Nucleus accumbens (tissue), 56 donors: ENCODE results near the gene BCOR.

Experiments
- DNase-seq, 56 donors: peaks; one replicate each; lab custom pipeline; 2025; lab: John Stamatoyannopoulos, UW

Gene BCOR

GRCh38 chrX:40097504-40098263, at the start of gene BCOR:
Gene BCOR, minus strand, starts transcription at chrX:40097958. Its CDS starts 20,029 bp downstream, at chrX:40077929.
- DNase-seq, result peak in 51 of 56 donors; percentile 16 to 80 (median 61)

GRCh38 chrX:40147126-40147952, 49.6 kb upstream of the BCOR start:
- DNase-seq, result no peak

- peak in 16 of 56 donors; percentile 1 to 42 (median 12) for DNase-seq
These were observed 48.7 kb upstream of the BCOR start for GRCh38 chrX:40146262-40147125.

GRCh38 chrX:40145923-40146261, 48.1 kb upstream of the BCOR start:
- DNase-seq, result no peak

- DNase-seq, result no peak
These were observed 47.5 kb upstream of the BCOR start for GRCh38 chrX:40145001-40145922.

GRCh38 chrX:40144576-40144975, 46.8 kb upstream of the BCOR start:
- DNase-seq, result no peak

- DNase-seq, result no peak
These were observed 46.2 kb upstream of the BCOR start for GRCh38 chrX:40143987-40144386.

- no peak for DNase-seq
These were observed 45.2 kb upstream of the BCOR start for GRCh38 chrX:40143001-40143400.

GRCh38 chrX:40142417-40142816, 44.7 kb upstream of the BCOR start:
- no peak for DNase-seq

GRCh38 chrX:40140706-40141499, 43.1 kb upstream of the BCOR start:
- DNase-seq, result peak in 11 of 56 donors; percentile 0 to 20 (median 5)

- peak in 4 of 56 donors; percentile 1 to 31 (median 6) for DNase-seq
These were observed 35.0 kb upstream of the BCOR start for GRCh38 chrX:40132751-40133150.

GRCh38 chrX:40131654-40132337, 34.0 kb upstream of the BCOR start:
- DNase-seq, result no peak

GRCh38 chrX:40130207-40130606, 32.4 kb upstream of the BCOR start:
- no peak for DNase-seq

- peak in 2 of 56 donors; percentile 1 to 3 for DNase-seq
These were observed 29.3 kb upstream of the BCOR start for GRCh38 chrX:40127052-40127451.

- DNase-seq, result no peak
These were observed 24.7 kb upstream of the BCOR start for GRCh38 chrX:40122487-40122886.

- DNase-seq, result no peak
These were observed 23.9 kb upstream of the BCOR start for GRCh38 chrX:40121618-40122017.

GRCh38 chrX:40120838-40121580, 23.3 kb upstream of the BCOR start:
- no peak for DNase-seq
